ENCODE measurements around the gene MLXIP.
"Not testable (repeated sequence)": the region's sequence is repeated elsewhere in the genome, so short reads cannot be mapped to it uniquely, and the experiment has no call there.

Gene MLXIP

DNA sequence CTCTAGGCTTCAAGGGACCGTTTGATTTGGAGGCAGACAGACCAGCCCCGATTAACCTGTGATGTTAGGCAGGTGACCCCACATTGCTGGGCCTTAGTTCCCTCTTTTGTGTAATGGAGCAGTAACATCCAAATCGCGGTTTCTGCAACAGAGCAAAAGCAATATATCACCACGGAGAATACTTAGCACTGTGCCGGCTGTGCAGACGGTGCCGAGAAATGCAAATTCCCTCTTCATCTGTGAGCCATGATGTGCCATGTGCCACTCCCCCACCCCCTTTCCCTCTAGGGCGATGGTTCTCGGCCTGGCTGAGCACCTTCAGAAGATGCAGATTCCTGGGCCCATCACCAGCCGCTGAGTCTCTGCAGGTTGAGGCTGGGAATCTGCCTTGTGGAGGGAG, 46.0 kb upstream of the MLXIP start:
- TF ChIP-seq, protein P1, sequence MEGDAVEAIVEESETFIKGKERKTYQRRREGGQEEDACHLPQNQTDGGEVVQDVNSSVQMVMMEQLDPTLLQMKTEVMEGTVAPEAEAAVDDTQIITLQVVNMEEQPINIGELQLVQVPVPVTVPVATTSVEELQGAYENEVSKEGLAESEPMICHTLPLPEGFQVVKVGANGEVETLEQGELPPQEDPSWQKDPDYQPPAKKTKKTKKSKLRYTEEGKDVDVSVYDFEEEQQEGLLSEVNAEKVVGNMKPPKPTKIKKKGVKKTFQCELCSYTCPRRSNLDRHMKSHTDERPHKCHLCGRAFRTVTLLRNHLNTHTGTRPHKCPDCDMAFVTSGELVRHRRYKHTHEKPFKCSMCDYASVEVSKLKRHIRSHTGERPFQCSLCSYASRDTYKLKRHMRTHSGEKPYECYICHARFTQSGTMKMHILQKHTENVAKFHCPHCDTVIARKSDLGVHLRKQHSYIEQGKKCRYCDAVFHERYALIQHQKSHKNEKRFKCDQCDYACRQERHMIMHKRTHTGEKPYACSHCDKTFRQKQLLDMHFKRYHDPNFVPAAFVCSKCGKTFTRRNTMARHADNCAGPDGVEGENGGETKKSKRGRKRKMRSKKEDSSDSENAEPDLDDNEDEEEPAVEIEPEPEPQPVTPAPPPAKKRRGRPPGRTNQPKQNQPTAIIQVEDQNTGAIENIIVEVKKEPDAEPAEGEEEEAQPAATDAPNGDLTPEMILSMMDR (IDR thresholded peaks at IDR 0.05; ENCODE audit: low read depth, low read length): no peak
- H3K4me3 ChIP-seq (ENCODE audit: low read depth, low read length): no peak overlapping the region

DNA sequence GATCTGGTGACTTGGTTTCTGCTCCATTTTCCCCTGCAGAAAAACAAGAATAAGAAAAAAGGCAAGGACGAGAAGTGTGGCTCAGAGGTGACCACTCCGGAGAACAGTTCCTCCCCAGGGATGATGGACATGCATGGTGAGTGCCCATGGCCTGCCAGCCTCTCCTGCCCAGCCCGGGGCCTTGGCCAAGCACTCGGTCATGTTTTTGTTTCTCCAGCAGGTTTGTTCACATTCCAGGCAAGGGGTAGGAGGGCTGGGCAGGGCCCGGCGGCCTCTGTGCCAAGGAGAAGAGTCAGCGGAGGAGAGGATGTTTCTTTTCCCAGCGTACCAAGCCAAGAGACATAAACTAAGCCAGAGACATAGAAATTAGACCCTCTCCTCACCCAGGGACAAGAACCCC, 43.3 kb upstream of the MLXIP start:
- TF ChIP-seq, protein P1 (IDR thresholded peaks at IDR 0.05; ENCODE audit: low read depth, low read length): no peak

DNA sequence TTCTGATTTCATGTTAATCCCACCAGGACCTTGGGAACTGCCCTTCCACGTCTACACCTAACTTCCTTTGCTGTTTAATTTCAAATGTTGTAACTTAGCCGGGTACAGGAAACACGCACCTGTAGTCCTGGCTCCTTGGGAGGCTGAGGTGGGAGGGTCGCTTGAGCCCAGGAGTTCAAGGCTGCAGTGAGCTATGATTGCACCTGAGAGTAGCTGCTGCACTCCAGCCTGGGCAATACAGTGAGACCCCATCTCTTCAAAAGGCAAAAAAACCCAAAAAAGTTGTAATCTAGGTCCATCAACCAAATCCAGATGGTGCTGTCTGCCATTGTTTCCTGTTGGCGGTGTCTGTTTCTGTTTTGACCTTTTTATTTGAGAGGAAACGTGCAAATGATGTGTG, 42.4 kb upstream of the MLXIP start:
- H3K4me3 ChIP-seq (ENCODE audit: low read depth, low read length): no peak overlapping the region
- TF ChIP-seq, protein P1 (IDR thresholded peaks at IDR 0.05; ENCODE audit: low read depth, low read length): no peak

More for the DNA sequence above, 43.3 kb upstream of the MLXIP start:
- no peak overlapping the region for H3K4me3 ChIP-seq (ENCODE audit: low read depth, low read length)

DNA sequence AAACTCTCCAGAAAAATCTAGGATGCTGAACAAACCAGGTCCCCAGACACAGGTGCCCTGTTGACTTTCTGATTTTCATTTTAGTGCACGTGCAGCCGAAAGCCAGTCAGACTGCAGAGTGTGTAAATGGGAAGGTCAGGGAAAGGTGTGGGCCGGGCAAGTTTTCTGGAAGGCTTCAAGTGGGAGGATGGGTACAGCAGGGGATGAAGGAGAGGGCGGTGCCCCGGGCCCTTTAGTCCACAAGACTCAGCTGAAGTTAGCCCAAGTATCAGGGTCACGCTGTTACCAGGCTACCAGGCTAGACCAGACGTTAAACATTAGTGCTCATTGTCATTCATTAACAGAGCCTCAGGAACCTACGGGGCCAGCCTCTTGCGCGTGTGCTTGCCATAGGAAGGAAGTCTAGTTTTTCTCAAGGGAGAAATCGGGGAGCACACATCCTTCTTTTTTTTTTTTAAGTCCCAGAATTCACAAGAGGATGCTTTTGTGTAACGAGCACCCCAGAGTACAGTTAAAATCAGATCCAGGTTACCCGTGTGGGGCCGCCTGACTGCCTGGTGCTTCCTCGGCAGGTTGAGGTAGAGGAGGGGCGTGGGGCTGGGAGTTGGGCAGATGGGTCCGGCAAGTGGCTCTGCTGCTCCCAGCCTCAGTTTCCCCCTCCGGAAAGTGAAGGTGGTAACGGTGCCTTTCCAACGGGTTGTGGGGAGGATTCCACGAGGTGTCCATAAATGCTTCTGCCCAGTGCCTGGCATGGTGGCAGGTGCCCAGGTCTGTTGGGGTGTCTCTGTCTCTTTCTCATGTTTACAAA, 37.8 kb upstream of the MLXIP start:
- H3K4me3 ChIP-seq (ENCODE audit: low read depth, low read length): no peak overlapping the region

DNA sequence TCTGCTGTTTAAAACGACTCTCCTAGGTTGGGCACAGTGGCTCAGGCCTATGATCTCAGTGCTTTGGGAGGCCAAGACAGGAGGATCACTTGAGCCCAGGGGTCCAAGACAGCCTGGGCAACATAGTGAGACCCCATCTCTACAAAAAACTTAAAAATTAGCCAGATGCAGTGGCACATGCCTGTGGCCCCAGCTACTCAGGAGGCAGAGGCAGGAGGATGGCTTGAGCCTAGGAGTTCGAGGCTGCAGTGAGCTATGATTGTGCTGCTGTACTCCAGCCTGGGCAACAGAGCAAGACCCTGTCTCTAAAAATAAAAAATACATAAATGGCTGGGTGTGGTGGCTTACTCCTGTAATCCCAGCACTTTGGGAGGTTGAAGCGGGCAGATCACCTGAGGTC, 37.1 kb upstream of the MLXIP start:
- not testable (repeated sequence) for H3K4me3 ChIP-seq (ENCODE audit: low read depth, low read length)

More for the DNA sequence above, 37.8 kb upstream of the MLXIP start:
- TF ChIP-seq, protein P1 (IDR thresholded peaks at IDR 0.05; ENCODE audit: low read depth, low read length): no peak

DNA sequence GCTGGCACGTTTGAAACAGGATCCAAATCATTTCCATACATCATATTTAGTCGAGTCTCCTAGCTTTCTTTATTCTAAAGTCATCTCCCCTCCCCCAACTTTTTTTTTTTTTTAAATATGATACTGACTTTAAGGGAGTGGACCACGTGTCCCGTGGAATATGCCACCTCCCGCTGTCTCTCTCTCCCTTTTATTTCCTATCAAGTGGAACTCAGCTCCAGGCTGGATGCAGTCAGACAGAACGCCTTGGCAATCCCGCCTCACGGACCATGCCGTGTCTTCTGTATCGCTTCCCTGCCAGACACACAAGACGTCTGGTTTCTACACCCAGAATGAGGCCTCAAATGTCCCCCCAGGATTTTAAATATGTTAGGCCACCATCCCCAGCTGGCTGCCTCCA, 35.6 kb upstream of the MLXIP start:
- H3K4me3 ChIP-seq (ENCODE audit: low read depth, low read length): no peak overlapping the region
- TF ChIP-seq, protein P1 (IDR thresholded peaks at IDR 0.05; ENCODE audit: low read depth, low read length): no peak

DNA sequence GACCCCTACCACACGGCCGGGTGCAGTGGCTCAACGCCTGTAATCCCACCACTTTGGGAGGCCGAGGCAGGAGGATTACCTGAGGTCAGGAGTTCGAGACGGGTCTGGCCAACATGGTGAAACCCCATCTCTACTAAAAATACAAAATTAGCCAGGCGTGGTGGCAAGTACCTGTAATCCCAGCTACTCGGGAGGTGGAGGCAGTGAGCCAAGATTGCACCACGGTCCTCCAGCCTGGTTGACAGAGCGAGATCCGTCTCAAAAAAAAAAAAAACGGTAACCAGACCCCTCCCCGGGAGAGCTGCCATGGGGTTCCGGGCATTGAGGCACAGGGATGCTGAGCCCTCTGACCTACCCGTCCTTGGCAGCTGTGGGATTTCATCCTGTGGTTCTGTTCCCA, 35.1 kb upstream of the MLXIP start:
- TF ChIP-seq, protein P1 (IDR thresholded peaks at IDR 0.05; ENCODE audit: low read depth, low read length): no peak
- no peak overlapping the region for H3K4me3 ChIP-seq (ENCODE audit: low read depth, low read length)

DNA sequence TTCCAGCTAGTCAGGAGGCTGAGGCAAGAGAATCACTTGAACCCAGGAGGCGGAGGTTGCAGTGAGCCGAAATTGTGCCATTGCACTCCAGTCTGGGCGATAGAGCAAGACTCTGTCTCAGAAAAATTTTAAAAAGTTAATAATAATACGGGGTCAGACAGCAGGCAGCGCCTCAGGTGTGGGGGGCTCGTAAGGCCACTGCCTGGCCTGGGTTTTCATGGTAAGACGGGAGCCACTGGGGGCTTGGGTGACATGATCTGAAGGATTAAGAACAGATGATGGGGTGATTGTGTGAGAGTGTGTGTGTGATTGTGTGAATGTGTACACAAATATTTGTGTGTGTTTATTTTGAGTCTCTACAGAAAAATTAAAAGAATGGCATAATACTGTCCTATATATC, 33.3 kb upstream of the MLXIP start:
- TF ChIP-seq, protein P1 (IDR thresholded peaks at IDR 0.05; ENCODE audit: low read depth, low read length): no peak
- H3K4me3 ChIP-seq (ENCODE audit: low read depth, low read length): no peak overlapping the region

All from WI38 (cell line).